Fibroblast of lung (primary cell): ENCODE results near the gene LITAFD. TPM values are rescaled to one million over a fixed set of nuclear protein-coding genes. Genes with fewer than 3 reads are reported as not detected.

Source experiments
- DNase-seq, 2 donors: peaks; one replicate each; pipeline versions ENCODE4 v3.0.0 to v3.0.0-alpha.2; 2010; ENCODE audit warnings: low read depth in 2 of 2
- H2AFZ ChIP-seq: 2 replicates; pipeline ENCODE4 v1.5.1; 2012; ENCODE audit warnings: low read length, control low read depth, inconsistent platforms
- H3K27ac ChIP-seq: 2 replicates; pipeline ENCODE4 v1.5.1; 2011; ENCODE audit warnings: low read length, control low read depth; ENCODE audit not compliant: insufficient read depth
- H3K27me3 ChIP-seq: 2 replicates; pipeline ENCODE4 v1.5.1; 2011; ENCODE audit warnings: mild to moderate bottlenecking, low read length; ENCODE audit not compliant: control insufficient read depth, insufficient read depth
- H3K36me3 ChIP-seq: 2 replicates; pipeline ENCODE4 v1.5.1; 2011; ENCODE audit warnings: low read length; ENCODE audit not compliant: control insufficient read depth, insufficient read depth
- H3K4me1 ChIP-seq: 2 replicates; pipeline ENCODE4 v1.5.1; 2011; ENCODE audit warnings: low read length; ENCODE audit not compliant: control insufficient read depth, insufficient read depth; ENCODE audit errors: extremely low read depth
- H3K4me2 ChIP-seq: 2 replicates; pipeline ENCODE4 v1.5.1; 2011; ENCODE audit warnings: low read length, control low read depth; ENCODE audit not compliant: insufficient read depth; ENCODE audit errors: extremely low read depth
- H3K4me3 ChIP-seq, 4 experiments: fragments of 200-600 bp in 1 of 4; sonication (generic) in 1 of 4; replicated peaks in 1 of 4; 2 replicates each; pipeline ENCODE4 v1.5.1; 2011 to 2016; ENCODE audit warnings: low read length in 4 of 4, low read depth in 3 of 4, mild to moderate bottlenecking in 3 of 4, control low read depth in 2 of 4, inconsistent platforms in 1 of 4, mixed read lengths in 1 of 4; ENCODE audit not compliant: insufficient read depth in 1 of 4; ENCODE audit errors: control extremely low read depth in 1 of 4
- H3K79me2 ChIP-seq: 2 replicates; pipeline ENCODE4 v1.5.1; 2012; ENCODE audit warnings: mild to moderate bottlenecking, low read length, inconsistent platforms; ENCODE audit not compliant: control insufficient read depth, insufficient read depth
- H3K9ac ChIP-seq: 2 replicates; pipeline ENCODE4 v1.5.1; 2011; ENCODE audit warnings: mild to moderate bottlenecking, low read length, control low read depth; ENCODE audit not compliant: insufficient read depth
- H3K9me3 ChIP-seq: 2 replicates; pipeline ENCODE4 v1.5.1; 2012; ENCODE audit warnings: low read depth, low read length; ENCODE audit not compliant: control insufficient read depth, insufficient read depth
- H4K20me1 ChIP-seq: 2 replicates; pipeline ENCODE4 v1.5.1; 2011; ENCODE audit warnings: low read length; ENCODE audit not compliant: control insufficient read depth, insufficient read depth; ENCODE audit errors: extremely low read depth
- EZH2 ChIP-seq: IDR thresholded peaks from 2 replicates; pipeline ENCODE4 v1.5.1; 2012; ENCODE audit warnings: low read length, control low read depth, mild to moderate bottlenecking; ENCODE audit errors: missing control alignments
- polyA plus RNA-seq, 2 donors: library from polyadenylated mRNA; depleted of rRNA in 1 of 2; stranded (reverse) in 1 of 2; unstranded in 1 of 2; fragments of >200 nt; gene quantifications; 2 replicates each; pipeline ENCODE4 v1.2.1, GENCODE V29; 2011 to 2012; ENCODE audit warnings: missing spikeins in 1 of 2
- total RNA-seq: library from RNA; depleted of rRNA; stranded (reverse); fragments of >200 nt; gene quantifications from 2 replicates; pipeline ENCODE4 v1.2.1, GENCODE V29; 2014
- TF ChIP-seq, protein P1 (sequence below), 2 donors: IDR thresholded peaks in 1 of 2; conservative IDR thresholded peaks in 1 of 2; 1 replicate in 1 of 2; 2 replicates in 1 of 2; pipeline ENCODE4 v1.5.1; 2011 to 2012; ENCODE audit warnings: low read length in 2 of 2, control low read depth in 1 of 2, inconsistent platforms in 1 of 2, low read depth in 1 of 2, mild to moderate bottlenecking in 1 of 2

Gene LITAFD
- total and polyA plus RNA-seq, 2 donors (not counting 1 experiment from before 2014, with no cell fraction given): not detected

DNA sequence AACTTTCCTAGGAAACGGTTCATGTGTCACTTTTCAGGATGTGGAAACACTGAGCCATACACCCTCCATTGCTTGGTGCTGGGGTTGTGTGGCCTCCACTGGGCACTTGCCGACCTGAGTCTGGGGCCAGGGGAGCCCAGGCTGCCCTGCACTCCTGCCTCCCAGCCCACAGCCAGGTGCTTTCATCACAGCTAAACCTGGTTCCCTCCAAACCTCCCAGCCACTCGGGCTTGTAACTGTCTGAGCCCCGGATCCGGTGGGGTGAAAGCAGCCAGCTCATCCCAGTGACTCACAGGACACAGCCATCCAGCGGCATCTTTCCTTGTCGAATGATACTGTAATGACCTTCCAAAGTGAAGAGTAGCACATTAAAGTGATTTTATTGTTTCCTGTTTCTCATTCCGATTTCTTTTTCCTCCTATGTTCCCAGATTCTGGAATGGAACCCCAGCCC, 33.2 kb upstream of the LITAFD start:
- no peaks in the 10 kb centered on the region for H3K9me3 ChIP-seq
- H3K4me3 ChIP-seq: no peak overlapping the region
- peaks cover 15% of the 10 kb centered on the region for H3K79me2 ChIP-seq
- no peaks in the 10 kb centered on the region for H3K27me3 ChIP-seq
- DNase-seq: peak; percentile 41 to 67
- no peaks in the 10 kb centered on the region for H4K20me1 ChIP-seq
- H3K36me3 ChIP-seq: peaks cover 23% of the 10 kb centered on the region
- TF ChIP-seq, protein P1, sequence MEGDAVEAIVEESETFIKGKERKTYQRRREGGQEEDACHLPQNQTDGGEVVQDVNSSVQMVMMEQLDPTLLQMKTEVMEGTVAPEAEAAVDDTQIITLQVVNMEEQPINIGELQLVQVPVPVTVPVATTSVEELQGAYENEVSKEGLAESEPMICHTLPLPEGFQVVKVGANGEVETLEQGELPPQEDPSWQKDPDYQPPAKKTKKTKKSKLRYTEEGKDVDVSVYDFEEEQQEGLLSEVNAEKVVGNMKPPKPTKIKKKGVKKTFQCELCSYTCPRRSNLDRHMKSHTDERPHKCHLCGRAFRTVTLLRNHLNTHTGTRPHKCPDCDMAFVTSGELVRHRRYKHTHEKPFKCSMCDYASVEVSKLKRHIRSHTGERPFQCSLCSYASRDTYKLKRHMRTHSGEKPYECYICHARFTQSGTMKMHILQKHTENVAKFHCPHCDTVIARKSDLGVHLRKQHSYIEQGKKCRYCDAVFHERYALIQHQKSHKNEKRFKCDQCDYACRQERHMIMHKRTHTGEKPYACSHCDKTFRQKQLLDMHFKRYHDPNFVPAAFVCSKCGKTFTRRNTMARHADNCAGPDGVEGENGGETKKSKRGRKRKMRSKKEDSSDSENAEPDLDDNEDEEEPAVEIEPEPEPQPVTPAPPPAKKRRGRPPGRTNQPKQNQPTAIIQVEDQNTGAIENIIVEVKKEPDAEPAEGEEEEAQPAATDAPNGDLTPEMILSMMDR (conservative IDR thresholded peaks at IDR 0.05 in 1 of 2, IDR thresholded peaks at IDR 0.05 in 1 of 2; ENCODE audit: low read depth in 1 of 2, low read length in 2 of 2): no peak
- no peak for TF ChIP-seq EZH2
- no peak overlapping the region for H3K9ac ChIP-seq
- H2AFZ ChIP-seq: no peak overlapping the region
- peak overlapping the region; percentile 48 for H3K27ac ChIP-seq
- H3K4me2 ChIP-seq: peak overlapping the region; percentile 2
- H3K4me1 ChIP-seq: peaks cover 21% of the 10 kb centered on the region

DNA sequence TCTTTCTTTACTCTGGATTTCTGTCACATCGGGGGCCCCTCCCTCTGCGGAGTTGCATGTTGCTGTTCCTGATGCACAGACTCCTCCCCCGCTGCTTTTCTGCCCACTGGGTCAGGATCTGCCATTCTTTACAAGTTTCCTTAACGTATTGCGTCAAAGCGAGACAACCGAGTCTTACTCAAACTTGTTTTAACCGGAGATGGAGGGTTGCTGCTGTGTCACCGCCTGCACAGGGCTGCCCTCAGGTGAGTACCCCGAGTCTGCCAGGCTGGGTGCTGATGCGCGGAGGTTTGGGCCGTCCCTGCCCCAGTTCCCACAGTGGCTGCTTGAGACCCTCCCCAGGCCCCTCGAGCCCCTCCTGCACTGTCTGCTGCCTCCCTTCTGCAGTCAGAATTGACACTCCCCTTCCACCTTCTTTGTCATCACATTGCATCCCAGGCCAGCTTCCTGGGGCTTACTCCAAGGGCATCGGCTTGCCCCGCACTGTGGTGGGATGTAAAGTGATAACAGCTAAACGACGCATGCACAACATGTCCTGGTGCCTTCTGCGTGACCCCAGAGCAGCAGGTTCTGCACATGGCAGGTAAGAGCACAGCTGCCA, 32.6 kb upstream of the LITAFD start:
- Histone ChIP-seq H3K79me2 (peaks cover 15% of the 10 kb centered on the region), H3K9me3 (no peaks in the 10 kb centered on the region), H3K9ac (no peak overlapping the region), H3K27me3 (no peaks in the 10 kb centered on the region), H2AFZ (no peak overlapping the region), H4K20me1 (no peaks in the 10 kb centered on the region), H3K4me1 (peaks cover 21% of the 10 kb centered on the region), H3K4me3 (no peak overlapping the region), H3K36me3 (peaks cover 26% of the 10 kb centered on the region), H3K27ac (peak overlapping the region; percentile 79), H3K4me2 (peak overlapping the region; percentile 2)
- DNase-seq: peak; percentile 46 to 65
- no peak for TF ChIP-seq EZH2
- TF ChIP-seq, protein P1 (conservative IDR thresholded peaks at IDR 0.05 in 1 of 2, IDR thresholded peaks at IDR 0.05 in 1 of 2; ENCODE audit: low read depth in 1 of 2, low read length in 2 of 2): no peak

DNA sequence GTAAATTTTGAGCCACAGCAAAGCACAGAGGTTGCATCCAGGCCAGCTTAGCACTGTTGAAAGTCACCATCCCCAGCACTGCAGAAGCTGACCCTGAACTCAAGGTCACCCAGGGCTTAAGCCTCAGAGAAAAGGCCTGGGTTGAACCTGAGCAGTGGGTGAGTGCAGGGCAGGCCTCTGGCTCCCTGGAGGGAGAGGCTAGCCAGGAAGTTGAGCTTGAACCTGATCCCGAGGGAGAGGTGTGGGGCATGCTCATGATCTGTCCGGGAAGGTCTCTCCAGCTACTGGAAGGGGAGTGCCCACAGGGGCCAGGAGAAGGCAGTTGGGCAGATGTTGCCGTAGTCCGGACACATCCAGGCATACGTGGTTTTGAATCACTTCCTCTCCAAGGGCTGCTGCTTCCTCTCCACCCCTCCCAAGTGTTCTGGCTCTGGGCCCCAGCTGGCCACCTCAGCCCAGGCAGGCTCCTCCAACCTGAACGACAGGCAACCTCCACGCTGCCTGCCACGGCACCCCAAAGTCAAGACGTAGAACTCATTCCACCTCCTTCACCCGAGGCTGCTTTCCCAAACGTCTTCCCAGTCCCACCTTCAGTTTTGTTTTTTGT, 31.8 kb upstream of the LITAFD start:
- Histone ChIP-seq H3K27me3 (no peaks in the 10 kb centered on the region), H3K9ac (no peak overlapping the region), H4K20me1 (no peaks in the 10 kb centered on the region), H3K36me3 (peaks cover 31% of the 10 kb centered on the region), H3K4me1 (peaks cover 21% of the 10 kb centered on the region), H3K9me3 (no peaks in the 10 kb centered on the region), H3K4me2 (peak overlapping the region; percentile 1), H3K27ac (peak overlapping the region; percentile 79), H2AFZ (no peak overlapping the region), H3K4me3 (no peak overlapping the region), H3K79me2 (peaks cover 15% of the 10 kb centered on the region)
- DNase-seq: peak; percentile 71 to 81
- no peak for TF ChIP-seq EZH2
- TF ChIP-seq, protein P1 (conservative IDR thresholded peaks at IDR 0.05 in 1 of 2, IDR thresholded peaks at IDR 0.05 in 1 of 2; ENCODE audit: low read depth in 1 of 2, low read length in 2 of 2): no peak
